HG03460 (cell line): ENCODE data around the gene ASH1L.
"Not testable (repeated sequence)": the region's sequence is repeated elsewhere in the genome, so short reads cannot be mapped to it uniquely, and the experiment has no call there.

Experiments
- ATAC-seq: cut with Tn5 transposase; IDR thresholded peaks from one replicate; pipeline ENCODE4 v1.9.1; 2021; ENCODE audit not compliant: unreplicated experiment

The ASH1L gene

DNA sequence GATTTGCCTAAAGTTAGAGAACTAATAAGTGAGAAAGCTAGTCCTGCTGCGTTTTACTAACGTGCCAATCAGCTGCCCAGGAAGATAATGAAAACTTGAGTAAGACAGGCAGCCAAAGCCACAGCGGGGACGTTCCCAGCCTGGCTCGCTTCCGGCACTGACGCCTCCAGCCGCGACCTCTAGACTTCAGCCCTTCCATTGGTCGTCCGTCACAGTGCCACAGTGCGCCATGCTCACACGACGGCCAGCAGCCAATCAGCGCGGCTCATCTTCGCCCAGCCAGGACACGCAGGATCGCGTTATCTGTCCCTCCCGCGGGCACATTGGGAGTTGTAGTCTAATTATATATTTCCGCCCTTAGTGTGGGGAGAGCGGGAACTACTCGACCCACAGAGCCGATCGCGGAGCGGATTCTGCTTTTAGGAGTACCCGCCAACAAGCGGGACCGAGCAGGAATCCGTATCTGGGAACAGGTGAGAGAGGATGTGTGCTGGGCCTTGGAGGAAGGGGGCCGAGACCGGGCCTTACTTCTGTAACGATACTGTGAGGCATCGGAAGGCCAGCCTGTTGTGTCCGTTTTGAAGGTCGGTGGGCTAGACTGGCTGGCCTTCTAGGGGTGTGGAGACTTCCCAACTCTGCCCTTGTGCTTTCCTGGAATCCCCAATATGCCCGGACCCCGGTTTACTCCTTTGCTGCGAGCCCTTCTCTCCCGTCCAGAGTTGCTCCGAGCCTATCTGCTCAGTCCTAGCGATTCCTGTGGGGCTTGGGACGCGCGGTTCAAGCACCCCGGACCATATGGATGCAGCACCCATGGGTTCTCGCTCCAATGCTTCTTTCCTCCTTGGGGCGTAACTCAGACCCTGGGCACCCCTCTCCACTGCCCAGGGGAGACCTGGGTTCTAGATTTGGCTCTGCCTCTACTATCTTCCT lies 253.8 kb downstream of the ASH1L start, which contains the start of gene FDPS:
Gene FDPS, plus strand, starts transcription at position 374 of the 930 bp plus-strand sequence. CDS start 924 bp downstream, outside the sequence.
- peak; percentile 89 for ATAC-seq

DNA sequence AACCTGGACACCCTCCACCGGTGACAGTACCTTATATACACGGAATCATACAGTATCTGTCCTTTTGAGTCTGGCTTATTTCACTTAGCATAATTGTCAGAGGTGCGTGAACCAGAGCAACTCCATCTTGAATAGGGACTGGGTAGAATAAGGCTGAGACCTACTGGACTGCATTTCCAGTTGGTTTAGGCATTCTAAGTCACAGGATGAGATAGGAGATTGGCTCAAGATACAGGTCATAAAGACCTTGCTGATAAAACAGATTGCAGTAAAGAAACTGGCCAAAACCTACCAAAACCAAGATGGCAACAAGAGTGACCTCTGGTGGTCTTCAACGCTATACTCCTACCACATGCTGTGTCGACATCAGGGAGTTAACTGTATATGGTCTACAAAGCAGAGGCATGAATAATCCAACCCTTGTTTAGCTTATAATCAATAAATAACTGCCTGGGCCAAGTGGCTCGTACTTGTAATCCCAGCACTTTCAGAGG lies 255.3 kb downstream of the ASH1L start:
- ATAC-seq, result no peak

DNA sequence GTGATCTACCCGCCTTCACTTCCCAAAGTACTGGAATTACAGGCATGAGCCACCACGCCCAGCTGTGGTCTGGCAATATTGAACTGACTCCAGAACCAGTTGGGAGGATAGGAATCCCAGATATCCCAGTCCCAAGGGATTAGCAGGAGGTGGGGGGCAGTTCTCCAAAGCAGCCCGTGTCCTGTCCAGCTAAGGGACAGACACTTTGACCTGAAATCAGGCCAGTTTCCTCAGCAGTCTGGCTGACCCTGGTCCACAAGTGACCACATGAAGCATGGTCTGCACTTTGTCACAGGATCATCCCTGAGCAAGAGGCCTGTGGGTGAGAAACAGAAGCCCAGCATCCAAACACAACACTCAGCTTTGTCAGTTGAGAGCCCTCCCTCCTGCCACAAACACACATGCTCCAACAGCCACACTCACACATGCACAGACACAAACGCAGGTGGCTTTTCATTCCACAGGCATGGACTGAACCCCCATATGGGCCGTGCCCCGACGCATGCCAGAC lies 256.7 kb downstream of the ASH1L start:
- ATAC-seq, result no peak

DNA sequence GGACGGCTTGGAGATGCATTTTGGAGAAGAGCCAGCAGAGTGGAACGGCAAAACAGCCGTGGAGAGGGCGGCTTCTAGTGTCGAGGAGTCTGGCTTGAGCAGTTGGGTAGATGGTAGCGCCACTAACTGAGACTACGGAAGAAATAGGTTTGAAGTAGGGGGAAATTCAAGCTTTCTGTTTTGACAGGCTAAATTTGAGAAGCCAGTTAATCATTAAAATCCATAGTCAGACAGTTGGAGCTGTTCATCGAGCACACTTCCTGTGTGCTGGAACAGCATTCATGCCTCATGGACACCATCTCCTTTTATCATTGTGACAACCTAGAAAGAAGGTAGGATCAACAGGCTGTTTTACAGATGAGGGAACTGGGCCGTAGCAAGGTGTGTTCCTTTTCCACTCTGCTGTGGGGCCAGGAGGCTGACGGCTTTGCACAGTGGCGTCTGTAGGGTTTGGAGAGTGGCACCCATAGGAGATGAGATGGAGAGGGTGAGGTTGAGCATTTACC lies 258.0 kb downstream of the ASH1L start:
- no peak for ATAC-seq

GRCh38 chr1:155301342-155301841 lies 261.2 kb downstream of the ASH1L start, which contains the start of gene PKLR:
TSS of gene PKLR (minus strand) at chr1:155301438. CDS start at chr1:155301395, 43 bp downstream.
- ATAC-seq, result no peak

DNA sequence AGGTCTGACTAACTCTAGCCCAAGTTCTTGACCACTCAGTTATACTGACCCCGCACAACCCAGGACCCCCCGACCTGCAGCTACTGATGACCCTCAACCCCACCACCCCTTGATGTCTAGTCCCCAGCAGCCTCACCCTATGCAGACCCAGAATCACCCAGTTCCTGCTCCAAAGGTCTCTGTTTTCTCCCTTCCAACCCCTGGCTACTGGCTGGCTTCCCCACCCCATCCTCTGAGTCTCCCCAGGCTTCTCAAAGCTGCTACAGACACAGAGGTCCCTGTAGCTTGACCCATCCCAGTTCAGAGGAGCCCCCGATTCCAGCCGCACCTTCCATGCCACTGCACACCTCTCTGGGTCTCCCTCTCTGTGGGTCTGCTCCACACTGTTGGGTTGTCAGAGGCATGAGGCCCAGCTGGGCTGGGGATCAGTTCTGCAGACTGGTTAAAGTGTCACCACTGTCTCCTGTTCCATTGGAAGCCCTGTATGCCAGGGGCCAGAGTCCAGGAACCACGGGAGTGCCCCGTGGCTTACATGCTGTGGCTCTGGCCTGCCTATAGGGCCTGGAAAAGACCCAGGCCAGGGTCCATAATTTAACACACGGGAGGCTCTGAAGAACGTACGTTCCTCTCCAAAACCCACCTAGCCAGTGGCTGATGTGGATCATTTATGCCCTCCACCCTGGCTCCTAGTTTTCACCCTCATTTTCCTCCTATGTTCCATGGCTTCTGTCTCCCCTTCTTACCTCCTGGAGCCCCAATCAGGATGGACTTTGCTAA lies 261.9 kb downstream of the ASH1L start:
- no peak for ATAC-seq

GRCh38 chr1:155300024-155300423 lies 262.6 kb downstream of the ASH1L start:
- ATAC-seq, result no peak

- no peak for ATAC-seq
These were observed 265.2 kb downstream of the ASH1L start for GRCh38 chr1:155297384-155297783.

- ATAC-seq, result no peak
These were observed 265.9 kb downstream of the ASH1L start for GRCh38 chr1:155296661-155297060.

DNA sequence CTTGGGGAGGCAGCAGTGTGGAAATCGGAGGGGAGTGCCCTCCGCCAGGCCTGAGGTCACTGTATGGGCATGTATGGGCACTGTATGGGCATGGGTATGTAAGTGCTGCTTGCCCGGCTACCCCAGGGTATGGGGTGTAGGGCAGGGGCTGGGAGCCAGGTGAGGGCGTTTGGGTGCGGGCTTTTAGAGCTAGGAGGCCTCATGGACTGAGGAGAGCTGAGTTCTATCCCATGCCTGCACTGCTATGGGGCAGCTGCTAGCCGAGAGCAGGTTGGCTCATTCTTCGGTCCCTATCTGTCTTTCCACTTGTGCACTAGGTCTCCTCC lies 266.7 kb downstream of the ASH1L start:
- ATAC-seq, result no peak

DNA sequence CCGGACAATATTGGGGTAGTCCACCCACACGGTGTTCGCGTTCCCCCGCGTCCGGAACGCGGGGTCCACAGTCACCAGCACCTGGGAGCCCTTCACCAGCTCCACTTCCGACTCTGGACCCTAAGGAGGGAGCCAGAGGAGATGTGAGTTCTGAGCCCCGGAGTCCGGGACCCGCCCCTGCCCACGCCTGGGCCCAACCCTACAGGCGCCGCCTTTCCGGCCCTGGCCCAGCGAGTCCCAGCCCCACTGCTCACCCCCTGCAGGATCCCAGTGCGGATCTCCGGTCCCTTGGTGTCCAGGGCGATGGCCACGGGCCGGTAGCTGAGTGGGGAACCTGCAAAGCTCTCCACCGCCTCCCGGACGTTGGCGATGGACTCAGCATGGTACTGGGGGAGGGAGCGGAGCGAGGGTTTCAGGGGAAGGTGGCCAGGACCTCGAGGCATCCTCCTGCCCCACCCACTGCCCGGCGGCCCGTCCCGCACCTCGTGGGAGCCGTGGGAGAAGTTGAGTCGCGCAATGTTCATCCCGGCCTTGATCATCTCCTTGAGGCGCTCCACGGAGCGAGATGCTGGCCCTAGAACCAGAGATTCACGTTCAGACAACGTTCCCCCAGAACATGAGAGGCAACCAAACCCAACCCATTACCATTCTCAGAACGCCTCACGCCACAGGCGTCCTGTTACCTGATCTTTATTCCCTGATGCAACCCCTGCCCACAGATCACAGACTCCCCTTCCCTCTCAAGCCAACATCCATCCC lies 267.2 kb downstream of the ASH1L start:
- ATAC-seq, result no peak

- ATAC-seq, result no peak
These were observed 268.0 kb downstream of the ASH1L start for GRCh38 chr1:155294520-155295182.

GRCh38 chr1:155293086-155293749 lies 269.4 kb downstream of the ASH1L start:
- ATAC-seq, result no peak

- not testable (repeated sequence) for ATAC-seq
These were observed 271.6 kb downstream of the ASH1L start for GRCh38 chr1:155291006-155291405.

GRCh38 chr1:155287987-155288543 lies 274.5 kb downstream of the ASH1L start:
- ATAC-seq, result no peak

DNA sequence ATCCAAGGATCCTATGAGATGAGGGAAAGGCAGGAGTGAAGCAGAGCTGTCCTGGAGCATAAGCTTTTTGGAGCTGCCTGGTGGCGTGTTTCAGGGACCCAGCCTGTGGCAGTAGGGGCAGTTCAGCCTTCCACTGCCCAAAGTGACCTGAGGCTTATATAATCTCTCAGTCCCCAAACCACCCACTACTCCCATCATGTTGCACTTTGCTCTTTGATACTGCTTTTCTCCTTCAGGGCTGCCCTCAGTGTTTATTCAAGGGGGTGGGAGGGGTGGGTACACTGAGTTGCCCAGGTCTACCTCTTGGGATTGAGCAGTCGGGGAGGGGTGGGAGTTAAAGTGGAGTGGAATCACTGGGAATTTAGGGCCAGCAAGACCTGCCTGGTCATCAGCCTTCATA lies 276.1 kb downstream of the ASH1L start:
- no peak for ATAC-seq

- no peak for ATAC-seq
These were observed 277.0 kb downstream of the ASH1L start for GRCh38 chr1:155285631-155286044.
